HUDEP-2 (cell line): ENCODE data around the gene OSM.

ENCODE experiments used
- DNase-seq, 76 experiments: peaks; one replicate each; lab custom pipeline; 2025; ENCODE audit not compliant: unreplicated experiment in 76 of 76; lab: John Stamatoyannopoulos, UW

Gene OSM

GRCh38 chr22:30230787-30231461, 35.7 kb downstream of the OSM start:
- DNase-seq = no peak

GRCh38 chr22:30230330-30230729, 36.3 kb downstream of the OSM start:
- no peak for DNase-seq

- no peak for DNase-seq
These were observed 37.9 kb downstream of the OSM start for GRCh38 chr22:30228509-30229359.

DNA sequence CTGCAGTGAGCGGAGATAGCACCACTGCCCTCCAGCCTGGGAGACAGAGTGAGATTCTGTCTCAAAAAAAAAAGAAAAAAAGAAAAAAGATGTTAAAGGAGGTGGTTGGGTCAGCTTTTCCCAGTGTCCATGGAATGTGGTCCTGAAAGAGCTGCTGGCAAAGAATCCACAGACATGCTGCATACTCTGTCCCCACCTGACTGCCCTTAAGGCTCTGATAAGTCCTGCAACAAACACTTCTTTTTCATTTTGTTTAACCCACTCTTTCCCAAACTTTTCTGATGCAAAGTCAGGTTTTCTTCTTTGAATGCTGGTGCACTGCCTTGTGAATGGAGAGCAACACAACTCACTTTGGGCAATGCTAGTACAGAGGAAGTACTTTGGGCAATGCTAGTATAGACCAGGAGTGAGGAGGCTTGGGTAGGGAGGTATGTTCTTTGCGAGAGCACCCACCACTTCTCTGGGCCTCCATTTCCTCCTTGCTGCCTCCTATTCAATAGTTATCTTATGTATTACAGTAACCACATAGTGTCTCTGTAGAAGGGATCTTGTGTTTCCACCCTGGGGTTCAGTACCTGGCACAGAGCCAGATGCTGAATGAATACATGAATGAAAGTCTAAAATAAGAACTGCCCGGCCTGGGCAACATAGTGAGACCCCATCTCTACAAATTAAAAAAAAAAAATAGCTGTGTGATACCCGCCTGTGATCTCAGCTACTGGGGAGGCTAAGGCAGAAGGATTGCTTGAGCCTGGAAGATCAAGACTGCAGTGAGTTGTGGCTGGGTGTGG, 39.0 kb downstream of the OSM start:
- peak in 1 of 76 experiments; percentile 8 for DNase-seq

DNA sequence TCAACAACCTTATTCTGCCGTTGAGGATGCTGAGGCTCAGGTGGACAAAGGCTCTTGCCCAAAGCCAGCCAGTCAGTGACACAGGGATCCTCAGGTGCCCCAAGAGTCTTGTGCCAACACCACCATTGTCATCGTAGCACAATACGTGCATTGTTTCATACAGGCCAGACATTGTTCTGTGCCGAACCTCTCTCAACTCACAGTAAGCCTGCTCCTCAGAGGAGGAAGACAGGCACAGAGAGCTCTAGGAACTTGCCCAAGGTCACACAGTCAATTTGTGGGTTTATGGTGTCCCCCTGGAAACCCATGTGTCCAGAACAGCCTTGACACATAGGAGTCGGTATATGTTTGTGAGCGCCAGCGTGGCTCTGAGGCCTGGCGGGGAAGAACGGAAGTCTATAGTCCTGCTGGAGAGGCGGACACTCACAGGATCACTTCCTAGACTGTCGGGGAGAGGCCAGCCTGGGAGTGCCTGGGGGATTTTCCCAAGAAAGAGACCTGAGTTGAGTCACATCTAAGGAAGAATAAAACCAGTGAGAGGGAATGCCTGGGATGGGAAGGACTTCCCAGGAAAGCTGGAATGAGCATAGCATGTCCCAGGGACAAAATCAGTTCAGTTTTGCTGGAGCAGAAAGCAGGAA, 40.3 kb downstream of the OSM start:
- no peak for DNase-seq

GRCh38 chr22:30225220-30225927, 41.3 kb downstream of the OSM start:
- DNase-seq = no peak

GRCh38 chr22:30224161-30224857, 42.3 kb downstream of the OSM start:
- DNase-seq = peak in 1 of 76 experiments; percentile 30

DNA sequence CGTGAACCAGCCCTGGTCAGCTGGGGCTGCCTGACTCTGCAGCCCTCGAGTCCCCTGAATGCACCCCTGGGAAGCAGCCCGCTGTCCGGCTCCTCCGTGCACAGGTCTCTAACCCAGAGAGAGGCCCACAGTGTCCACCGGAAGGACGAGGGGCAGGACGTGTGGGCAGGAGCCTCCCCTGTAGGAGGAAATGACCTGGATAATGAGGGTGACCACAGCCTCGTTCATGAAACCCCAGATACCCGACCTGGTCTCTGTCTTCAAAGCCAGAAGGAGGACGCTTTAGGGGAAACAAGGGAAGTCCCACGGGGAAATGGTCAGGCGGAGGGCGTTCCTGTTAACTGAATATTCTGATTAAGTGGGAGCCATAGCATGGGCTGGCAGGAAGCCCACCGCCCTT, 43.3 kb downstream of the OSM start:
- DNase-seq = no peak

DNA sequence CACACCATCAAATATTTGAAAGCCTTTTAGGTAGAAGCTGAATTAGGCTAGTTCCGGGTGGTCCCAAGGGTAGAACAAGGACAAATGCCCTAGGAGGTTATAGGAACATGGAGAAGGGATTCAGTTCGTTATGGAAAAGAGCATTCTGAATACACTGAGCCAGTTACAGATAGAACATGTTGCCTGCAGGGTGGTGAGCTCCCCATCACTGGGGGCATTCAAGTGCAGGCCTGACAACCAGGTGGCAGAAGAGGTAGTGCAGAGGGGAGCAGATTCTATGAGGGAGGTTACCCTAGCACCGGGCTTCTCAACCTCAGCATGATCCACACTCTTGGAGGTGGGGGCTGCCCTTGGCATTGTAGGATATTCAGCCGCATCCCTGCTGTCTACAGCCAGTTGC, 44.3 kb downstream of the OSM start:
- no peak for DNase-seq

DNA sequence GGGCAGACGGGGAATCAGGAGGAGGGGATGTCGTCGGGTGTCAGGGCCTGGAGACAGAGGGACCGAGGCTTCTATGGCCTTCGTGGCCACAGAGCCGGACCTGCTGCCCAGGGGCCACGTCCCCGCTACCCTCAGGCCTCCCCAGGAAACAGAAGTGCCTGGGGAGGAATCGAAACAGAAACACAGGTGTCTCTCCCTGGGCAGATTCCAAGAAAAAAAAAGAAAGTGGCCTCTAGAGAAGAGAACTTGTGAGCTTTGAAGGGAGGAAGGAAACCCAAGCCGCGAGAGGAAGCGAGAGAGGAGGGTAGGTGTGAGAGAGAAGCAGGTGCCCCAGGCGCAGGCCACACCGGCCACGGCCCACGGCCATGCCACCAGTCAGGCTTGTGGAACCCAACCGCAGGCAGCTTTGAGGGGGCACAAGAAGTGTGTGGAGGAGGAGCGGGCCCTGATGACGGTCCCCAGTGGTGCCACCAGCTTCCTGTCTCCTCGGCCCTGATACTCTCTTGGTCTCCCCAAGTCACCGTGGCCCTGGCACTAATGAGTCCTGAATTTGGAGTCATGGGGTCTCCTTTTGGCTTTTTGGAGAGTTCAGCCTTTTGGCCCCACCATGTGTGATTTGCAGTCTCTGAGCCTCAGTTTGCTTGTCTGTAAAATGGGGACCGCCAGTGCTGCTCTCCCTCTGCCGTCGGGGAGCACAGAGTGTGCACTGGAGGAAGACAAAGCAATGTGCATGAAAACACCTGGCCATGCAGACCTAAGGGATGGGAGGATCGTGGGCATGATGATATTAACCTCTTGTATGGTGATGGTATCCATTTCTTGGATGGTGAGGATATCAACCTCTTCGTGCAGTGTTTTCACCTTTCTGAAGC, 45.3 kb downstream of the OSM start:
- no peak for DNase-seq

DNA sequence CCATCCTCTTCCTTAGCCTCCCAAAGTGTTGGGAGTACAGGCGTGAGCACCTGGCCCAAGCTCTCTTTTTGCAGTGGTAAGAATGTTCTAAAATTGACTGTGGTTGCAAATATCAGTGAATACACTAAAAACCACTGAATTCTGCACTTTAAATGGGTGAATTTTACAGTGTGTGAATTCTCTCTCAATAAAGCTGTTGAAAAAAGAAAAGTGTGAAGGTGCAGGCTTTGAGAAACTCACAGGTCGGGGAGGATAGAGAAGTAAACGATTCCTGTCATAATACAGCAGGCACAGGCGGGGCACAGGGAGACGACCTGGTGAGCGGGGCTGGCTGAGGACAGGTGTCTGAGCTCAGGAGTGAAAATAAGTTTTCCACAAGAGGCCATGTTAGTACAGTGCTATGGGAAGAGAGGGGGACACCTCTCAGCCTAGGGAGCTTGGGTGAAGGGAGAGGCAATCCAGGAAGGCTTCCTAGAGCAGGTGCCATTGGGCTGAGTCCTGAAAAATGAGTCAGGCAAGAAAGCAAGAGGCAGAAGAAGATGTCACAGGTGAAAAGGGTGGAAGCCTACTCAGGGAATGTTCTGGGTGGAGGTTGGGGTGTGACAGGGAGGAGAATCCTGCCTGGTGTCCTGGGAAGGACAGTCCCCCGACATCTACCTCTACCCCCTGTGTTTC, 46.2 kb downstream of the OSM start:
- DNase-seq = no peak

GRCh38 chr22:30219668-30220278, 46.9 kb downstream of the OSM start:
- no peak for DNase-seq

DNA sequence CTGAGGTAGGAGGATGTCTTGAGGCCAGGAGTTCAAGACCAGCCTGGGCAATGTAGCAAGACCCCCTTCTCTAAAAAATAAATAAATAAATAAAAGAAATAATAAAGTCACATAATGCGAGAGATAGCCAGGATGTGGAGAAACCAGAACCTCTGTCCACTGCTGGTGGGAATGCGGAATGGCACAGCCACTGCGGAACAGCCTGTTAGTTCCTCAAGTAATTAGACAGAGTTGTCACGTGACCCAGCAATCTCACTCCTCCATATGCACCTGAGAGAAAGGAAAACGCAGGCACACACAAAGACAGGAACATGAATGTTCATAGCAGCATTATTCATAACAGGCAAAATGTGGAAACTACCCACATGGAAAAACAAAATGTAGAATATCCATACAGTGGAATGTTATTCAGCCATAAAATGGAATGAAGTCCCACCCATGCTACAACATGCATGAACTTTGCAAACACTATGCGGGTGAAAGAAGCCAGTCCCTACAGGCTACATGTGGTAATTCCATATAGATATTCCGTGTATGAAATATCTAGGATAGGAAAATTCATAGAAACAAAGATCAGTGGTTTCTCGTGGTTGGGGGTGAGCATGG, 47.5 kb downstream of the OSM start:
- no peak for DNase-seq

GRCh38 chr22:30217698-30218560, 48.7 kb downstream of the OSM start:
- DNase-seq = peak in 2 of 76 experiments; percentile 36 to 63

- peak in 75 of 76 experiments; percentile 56 to 98 (median 92) for DNase-seq
These were observed 49.9 kb downstream of the OSM start for GRCh38 chr22:30216710-30217109.

GRCh38 chr22:30216272-30216671, 50.4 kb downstream of the OSM start:
- DNase-seq = peak in 3 of 76 experiments; percentile 58 to 61 (median 60)
